GM21717 (cell line): ENCODE measurements around the gene KNTC1.
"Not testable (repeated sequence)": the region's sequence is repeated elsewhere in the genome, so short reads cannot be mapped to it uniquely, and the experiment has no call there.

Experiments used
- ATAC-seq: cut with Tn5 transposase; IDR thresholded peaks from one replicate; pipeline ENCODE4 v1.9.1; 2021; ENCODE audit warnings: mild to moderate bottlenecking, moderate library complexity; ENCODE audit not compliant: unreplicated experiment

KNTC1 gene

DNA sequence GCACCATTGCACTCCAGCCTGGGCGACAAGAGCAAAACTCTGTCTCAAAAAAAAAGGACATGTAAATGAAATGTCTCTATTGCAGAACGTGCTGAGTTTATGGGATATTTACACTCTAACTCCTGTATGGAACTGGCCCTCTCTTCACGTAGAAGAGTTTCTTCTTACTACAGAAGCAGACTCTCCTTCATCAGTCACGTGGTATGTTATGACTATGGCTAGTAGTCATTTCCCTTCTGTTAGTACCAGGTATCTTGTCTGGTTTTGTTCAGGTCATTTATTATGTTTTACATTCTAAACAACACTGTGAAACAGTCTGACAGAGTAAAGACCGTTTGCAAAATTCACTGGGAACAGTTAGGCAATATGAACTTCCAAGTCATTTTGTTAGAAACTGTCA is 20.3 kb downstream of the KNTC1 start:
- ATAC-seq: no peak

- no peak for ATAC-seq
Observed at GRCh38 chr12:122558745-122559641, 31.9 kb downstream of the KNTC1 start.

- ATAC-seq: no peak
Observed at GRCh38 chr12:122560138-122560537, 33.1 kb downstream of the KNTC1 start.

- no peak for ATAC-seq
Observed at GRCh38 chr12:122563361-122563760, 36.3 kb downstream of the KNTC1 start.

DNA sequence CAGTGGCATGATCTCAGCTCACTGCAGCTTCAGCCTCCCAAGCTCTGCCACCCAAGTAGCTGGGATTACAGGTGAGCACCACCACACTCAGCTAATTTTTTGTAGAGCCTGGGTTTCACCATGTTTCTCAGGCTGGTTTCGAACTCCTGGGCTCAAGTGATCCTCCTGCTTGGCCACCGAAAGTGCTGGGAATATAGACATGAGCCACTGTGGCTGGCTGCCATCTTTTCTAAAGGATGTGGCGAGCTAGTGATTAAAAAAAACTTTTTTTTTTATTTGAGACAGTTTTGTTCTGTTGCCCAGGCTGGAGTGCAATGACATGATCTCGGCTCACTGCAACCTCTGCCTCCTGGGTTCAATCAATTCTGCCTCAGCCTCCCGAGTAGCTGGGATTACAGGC is 39.8 kb downstream of the KNTC1 start:
- not testable (repeated sequence) for ATAC-seq

DNA sequence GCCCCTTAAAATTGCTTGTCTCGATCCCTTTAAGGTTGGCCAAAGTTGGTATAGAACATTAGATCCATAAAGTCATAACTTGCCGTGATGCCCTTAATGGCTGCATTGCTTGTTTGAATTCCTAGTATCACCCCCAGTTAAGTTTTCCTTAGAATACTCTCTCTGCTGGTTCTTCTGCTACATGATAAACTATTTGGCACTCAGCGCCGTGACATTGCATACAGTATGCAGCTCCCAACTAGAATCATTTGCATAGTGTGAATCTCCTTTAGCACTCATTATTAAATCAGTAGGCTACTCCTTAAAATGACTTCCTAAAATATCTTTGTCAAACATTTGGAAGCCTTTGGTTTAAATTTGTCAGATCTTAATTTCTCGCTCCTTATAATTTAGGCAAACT is 42.2 kb downstream of the KNTC1 start:
- no peak for ATAC-seq

- not testable (repeated sequence) for ATAC-seq
Observed at GRCh38 chr12:122570006-122570405, 43.0 kb downstream of the KNTC1 start.

DNA sequence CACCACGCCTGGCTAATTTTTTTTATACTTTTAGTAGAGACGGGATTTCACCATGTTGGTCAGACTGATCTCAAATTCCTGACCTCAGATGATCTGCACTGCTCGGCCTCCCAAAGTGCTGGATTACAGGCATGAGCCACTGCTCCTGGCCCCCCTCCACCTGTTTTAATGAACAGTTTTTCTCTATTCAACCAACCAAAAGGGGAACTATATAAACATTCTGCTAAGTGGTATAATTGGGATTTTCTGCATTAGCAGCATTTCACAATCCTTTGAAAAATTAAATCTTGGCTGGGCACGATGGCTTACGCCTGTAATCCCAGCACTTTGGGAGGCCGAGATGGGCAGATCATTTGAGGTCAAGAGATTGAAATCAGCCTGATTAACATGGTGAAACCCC is 44.8 kb downstream of the KNTC1 start:
- ATAC-seq: no peak

DNA sequence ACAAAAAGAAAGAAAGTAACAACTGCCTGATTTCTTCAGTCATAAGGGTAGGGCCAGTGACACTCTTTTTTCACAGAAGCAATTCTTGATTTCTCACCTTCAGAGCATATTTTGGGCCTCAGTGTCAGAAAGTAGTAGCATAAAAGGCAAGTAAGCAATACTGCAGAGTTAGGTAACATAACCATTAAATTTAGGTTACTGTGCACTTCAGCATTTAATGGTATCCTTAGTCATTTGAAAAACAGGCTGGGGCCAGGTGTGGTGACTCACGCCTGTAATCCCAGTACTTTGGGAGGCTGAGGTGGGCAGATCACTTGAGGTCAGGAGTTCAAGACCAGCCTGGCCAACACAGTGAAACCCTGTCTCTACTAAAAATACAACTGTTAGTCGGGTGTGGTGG is 56.2 kb downstream of the KNTC1 start:
- not testable (repeated sequence) for ATAC-seq

DNA sequence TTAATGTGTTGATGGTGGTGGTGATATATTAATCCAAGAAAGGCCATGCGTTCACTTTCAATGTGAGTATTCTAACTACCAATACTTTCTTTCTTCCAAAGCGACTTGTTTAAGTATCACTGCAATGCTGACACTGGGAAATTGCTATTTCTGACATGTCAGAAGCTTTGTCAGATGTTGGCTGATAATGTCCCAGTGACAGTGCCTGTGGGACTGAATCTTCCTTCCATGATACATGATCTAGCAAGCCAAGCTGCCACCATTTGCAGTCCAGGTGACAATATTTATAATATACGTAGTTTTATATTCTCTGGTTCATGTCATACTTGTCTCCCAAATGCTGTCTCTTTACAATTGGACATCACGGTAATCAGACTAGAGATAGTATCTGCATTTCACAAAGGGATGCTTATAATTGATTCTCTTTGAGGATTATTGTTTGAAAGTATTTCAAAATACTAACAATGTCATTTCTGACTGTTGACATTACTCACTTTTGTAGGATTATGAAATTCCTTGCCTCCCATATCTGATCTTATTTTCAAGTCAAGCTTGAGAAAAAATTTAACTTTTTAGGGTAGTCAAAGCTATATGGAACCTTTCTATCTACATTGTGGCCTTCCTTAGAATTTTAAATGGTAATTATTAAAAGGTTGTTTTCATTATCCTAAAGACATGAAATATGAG is 57.3 kb downstream of the KNTC1 start:
- no peak for ATAC-seq

GRCh38 chr12:122590990-122591389 is 63.9 kb downstream of the KNTC1 start:
- no peak for ATAC-seq

DNA sequence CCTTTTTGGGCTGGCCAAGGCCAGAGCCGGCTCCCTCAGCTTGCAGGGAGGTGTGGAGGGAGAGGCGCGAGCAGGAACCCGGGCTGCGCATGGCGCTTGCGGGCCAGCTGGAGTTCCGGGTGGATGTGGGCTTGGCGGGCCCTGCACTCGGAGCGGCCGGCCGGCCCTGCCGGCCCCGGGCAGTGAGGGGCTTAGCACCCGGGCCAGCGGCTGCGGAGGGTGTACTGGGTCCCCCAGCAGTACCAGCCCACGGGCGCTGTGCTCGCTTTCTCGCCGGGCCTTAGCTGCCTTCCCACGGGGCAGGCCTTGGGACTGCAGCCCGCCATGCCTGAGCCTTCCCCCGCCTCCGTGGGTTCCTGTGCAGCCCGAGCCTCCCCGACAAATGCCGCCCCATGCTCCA is 64.9 kb downstream of the KNTC1 start:
- ATAC-seq: not testable (repeated sequence)

DNA sequence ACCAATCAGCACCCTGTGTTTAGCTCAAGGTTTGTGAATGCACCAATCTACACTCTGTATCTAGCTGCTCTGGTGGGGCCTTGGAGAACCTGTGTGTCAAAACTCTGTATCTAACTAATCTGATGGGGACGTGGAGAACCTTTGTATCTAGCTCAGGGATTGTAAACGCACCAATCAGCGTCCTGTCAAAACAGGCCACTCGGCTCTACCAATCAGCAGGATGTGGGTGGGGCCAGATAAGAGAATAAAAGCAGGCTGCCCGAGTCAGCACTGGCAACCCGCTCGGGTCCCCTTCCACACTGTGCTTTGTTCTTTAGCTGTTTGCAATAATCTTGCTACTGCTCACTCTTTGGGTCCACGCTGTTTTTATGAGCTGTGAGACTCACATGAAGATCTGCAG is 65.5 kb downstream of the KNTC1 start:
- ATAC-seq: not testable (repeated sequence)

DNA sequence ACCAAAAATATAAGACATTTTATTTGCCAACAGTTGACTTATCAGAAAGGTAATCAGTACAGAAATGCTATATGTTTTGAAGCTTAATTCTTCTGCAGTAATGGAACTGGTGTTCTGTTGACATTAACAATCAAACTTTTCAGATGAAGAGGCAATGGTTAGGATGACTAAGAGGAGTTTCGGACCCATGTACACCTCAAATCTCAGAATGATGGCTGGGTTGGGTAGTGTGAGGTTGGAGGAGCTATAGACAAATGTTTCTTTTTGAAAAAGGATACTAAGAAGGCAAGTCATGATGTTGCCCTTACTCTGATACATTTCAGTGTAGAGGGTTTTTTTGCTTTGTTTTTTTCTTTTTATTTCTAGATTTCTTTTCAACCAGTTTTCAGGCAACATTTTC is 66.9 kb downstream of the KNTC1 start:
- no peak for ATAC-seq

GRCh38 chr12:122596838-122597237 is 69.8 kb downstream of the KNTC1 start:
- ATAC-seq: no peak

DNA sequence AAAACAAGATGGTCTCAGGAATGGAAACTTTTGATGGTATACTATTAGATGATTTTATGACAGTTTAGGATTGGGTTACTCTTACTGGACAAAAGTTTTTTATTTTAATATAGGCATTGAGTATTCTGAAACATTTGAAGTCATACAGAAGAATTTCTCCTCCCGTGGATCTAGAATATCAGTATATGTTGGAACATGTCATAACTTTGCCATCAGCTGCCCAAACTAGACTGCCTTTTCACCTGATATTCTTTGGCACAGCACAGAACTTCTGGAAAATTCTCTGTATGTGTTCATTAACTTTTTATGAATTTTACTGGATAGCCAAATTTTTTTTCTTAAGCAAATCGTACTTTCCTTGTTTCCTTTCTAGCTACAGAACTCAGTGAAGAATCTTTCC is 75.4 kb downstream of the KNTC1 start:
- ATAC-seq: no peak

GRCh38 chr12:122604993-122605392 is 77.9 kb downstream of the KNTC1 start:
- no peak for ATAC-seq

GRCh38 chr12:122609732-122610131 is 82.7 kb downstream of the KNTC1 start:
- ATAC-seq: no peak

GRCh38 chr12:122610207-122610606 is 83.2 kb downstream of the KNTC1 start:
- no peak for ATAC-seq

DNA sequence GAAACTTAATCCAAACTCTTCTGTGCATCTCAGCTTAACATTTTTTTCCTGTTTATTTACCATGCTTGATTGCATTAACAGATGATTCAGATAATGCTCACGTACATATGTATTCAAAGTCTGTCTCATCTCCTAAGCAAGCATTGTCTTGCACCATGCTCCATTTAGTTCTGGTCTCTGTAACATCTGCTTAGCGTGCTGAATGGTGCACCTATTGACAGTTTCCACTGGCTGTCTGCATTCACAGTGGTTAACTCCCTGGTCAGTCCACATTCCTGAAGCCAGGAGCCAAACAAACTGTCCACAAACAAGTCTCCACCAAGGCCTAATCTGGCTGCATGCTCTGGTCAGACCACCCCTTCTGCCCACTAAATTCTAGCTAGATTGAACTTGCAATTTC is 83.9 kb downstream of the KNTC1 start:
- no peak for ATAC-seq

DNA sequence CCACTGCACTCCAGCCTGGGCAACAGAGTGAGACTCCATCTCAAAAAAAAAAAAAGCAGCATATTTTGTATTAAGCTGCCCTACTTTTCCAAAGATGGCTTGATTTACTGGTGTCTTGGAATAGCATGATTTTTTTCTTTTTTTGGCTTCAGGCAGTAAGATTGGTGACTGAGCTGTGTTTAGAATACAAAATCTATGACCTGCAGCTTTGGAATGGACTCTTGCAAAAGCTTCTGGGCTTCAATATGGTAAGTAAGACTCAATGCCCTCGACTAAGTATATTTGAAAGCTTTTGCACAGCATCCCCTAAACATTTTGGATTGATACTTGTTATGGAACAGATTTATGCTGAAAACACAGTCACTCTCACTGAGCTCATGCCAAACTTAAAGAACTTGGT is 87.8 kb downstream of the KNTC1 start:
- no peak for ATAC-seq

GRCh38 chr12:122615780-122616179 is 88.7 kb downstream of the KNTC1 start:
- no peak for ATAC-seq
